Calu3 (cell line): Measurements from ENCODE around the gene GNAI2. TPM values are rescaled to one million over a fixed set of nuclear protein-coding genes. Genes with fewer than 3 reads are reported as not detected.

Experiments used
- BruUV-seq: library from RNA; stranded (reverse); fragments of 400-500 nt; replicated peaks from 2 replicates; lab custom pipeline; 2021; lab: Mats Ljungman, UMichigan
- CTCF ChIA-PET: fragments of 300-600 bp; sonication (Branson Sonifier 250); formaldehyde crosslinking; loops from one replicate; lab custom pipeline; 2022; ENCODE audit warnings: antibody characterized with exemption; lab: Charles Lee
- DNase-seq: peaks from one replicate; pipeline ENCODE4 v3.0.0; 2022
- H3K27ac Mint-ChIP-seq: one replicate; pipeline ENCODE4 v1.8.0; 2022; ENCODE audit warnings: mixed read lengths; ENCODE audit not compliant: unreplicated experiment
- H3K27me3 Mint-ChIP-seq: one replicate; pipeline ENCODE4 v1.8.0; 2022; ENCODE audit warnings: mixed read lengths; ENCODE audit not compliant: unreplicated experiment
- H3K36me3 Mint-ChIP-seq: one replicate; pipeline ENCODE4 v1.8.0; 2022; ENCODE audit warnings: mild to moderate bottlenecking, moderate library complexity, mixed read lengths; ENCODE audit not compliant: insufficient read depth, unreplicated experiment
- H3K4me1 Mint-ChIP-seq: one replicate; pipeline ENCODE4 v1.8.0; 2022; ENCODE audit warnings: mild to moderate bottlenecking, low read depth, mixed read lengths; ENCODE audit not compliant: unreplicated experiment
- H3K4me3 Mint-ChIP-seq: one replicate; pipeline ENCODE4 v1.8.0; 2022; ENCODE audit warnings: mild to moderate bottlenecking, low read depth, moderate library complexity, mixed read lengths; ENCODE audit not compliant: unreplicated experiment
- H3K9me3 Mint-ChIP-seq: one replicate; pipeline ENCODE4 v1.8.0; 2022; ENCODE audit warnings: low read depth, mixed read lengths; ENCODE audit not compliant: unreplicated experiment
- CTCF ChIP-seq: fragments of 200-600 bp; IDR thresholded peaks from one replicate; pipeline ENCODE4 v1.8.0; 2022; ENCODE audit warnings: antibody characterized with exemption; ENCODE audit not compliant: unreplicated experiment
- intact Hi-C: fragments of 100-400 bp; cut with micrococcal nuclease; formaldehyde crosslinking; loops from one replicate; pipeline ENCODE4 v1.10.0; 2022; ENCODE audit not compliant: unreplicated experiment
- total RNA-seq: library from RNA; stranded (reverse); gene quantifications from 2 replicates; pipeline ENCODE4 v1.2.3, GENCODE V29; 2022

The GNAI2 gene
- total RNA-seq, 1 experiment from 2014 or later: 102 TPM

DNA sequence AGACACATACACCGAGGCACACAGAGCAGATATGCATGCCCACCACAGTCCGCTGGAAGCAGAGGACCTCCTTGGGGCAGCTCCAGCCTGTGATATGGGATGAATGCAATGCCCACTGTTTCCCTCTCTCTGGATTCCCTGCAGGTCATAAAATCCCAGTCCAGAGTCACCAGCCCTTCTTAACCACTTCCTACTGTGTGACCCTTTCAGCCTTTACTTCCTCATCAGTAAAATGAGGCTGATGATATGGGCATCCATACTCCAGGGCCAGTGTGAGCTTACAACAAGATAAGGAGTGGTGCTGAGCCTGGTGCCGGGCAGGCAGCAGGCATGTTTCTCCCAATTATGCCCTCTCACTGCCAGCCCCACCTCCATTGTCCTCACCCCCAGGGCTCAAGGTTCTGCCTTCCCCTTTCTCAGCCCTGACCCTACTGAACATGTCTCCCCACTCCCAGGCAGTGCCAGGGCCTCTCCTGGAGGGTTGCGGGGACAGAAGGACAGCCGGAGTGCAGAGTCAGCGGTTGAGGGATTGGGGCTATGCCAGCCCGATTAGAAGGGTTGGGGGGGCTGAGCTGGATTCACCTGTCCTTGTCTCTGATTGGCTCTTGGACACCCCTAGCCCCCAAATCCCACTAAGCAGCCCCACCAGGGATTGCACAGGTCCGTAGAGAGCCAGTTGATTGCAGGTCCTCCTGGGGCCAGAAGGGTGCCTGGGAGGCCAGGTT lies 44.9 kb upstream of the GNAI2 start, which contains the start of gene GNAT1:
Gene GNAT1 (plus strand): TSS at position 675 of the 725 bp plus-strand sequence. CDS start 116 bp downstream, outside the sequence.
- Mint-ChIP-seq H3K4me3 (no peak within 1 kb of the TSS), H3K27me3 (peaks cover 3% of the 10 kb centered on the region), H3K36me3 (no peaks in the 10 kb centered on the region), H3K27ac (no peak within 1 kb of the TSS), H3K4me1 (no peaks in the 10 kb centered on the region), H3K9me3 (no peaks in the 10 kb centered on the region)
- intact Hi-C loops: no loop called here
- no TSS peak for BruUV-seq
- no peak for DNase-seq
- no peak for TF ChIP-seq CTCF
- CTCF ChIA-PET: interaction anchor here (0.7 to 1.1 kb wide), 3 partner anchors 35 to 151 kb away, joined by 5 to 6 read pairs (median 5); no protein-coding TSS in a partner anchor

DNA sequence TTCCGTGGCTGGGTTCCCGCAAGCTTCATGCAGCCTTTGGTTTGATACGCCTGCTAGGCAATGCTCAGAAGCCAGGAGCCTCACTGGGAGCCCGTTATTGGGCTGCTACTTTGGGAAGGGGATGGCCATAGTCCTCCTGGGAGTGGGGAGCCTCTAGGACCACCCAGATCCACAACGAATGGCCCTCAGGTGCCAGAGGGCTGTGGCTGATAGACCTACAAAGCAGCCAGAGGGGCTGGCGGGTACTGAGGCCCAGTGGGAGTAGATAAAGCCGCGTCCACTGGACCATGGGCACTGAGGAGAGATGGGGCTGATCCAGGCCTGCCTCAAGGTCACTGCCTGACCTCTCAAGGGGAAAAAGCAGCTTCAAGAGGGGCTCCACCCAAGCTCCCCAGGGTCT lies 43.9 kb upstream of the GNAI2 start:
- DNase-seq: no peak
- CTCF ChIA-PET: interaction anchor here (0.6 to 1.3 kb wide), 4 partner anchors 29 to 77 kb away, joined by 3 to 6 read pairs (median 4); partner anchors contain the start of genes GNAI2 and SEMA3B
- Mint-ChIP-seq H3K9me3 (no peaks in the 10 kb centered on the region), H3K27me3 (peaks cover 13% of the 10 kb centered on the region), H3K36me3 (no peaks in the 10 kb centered on the region), H3K27ac (no peak overlapping the region), H3K4me1 (no peaks in the 10 kb centered on the region), H3K4me3 (no peak overlapping the region)
- no TSS peak for BruUV-seq
- intact Hi-C loops: loop anchor here (1.0 kb wide), 2 partner anchors 34 to 81 kb away; no protein-coding TSS in a partner anchor
- no peak for TF ChIP-seq CTCF

- peaks cover 15% of the 10 kb centered on the region for H3K27me3 Mint-ChIP-seq
- no peak overlapping the region for H3K27ac Mint-ChIP-seq
- no peaks in the 10 kb centered on the region for H3K4me1 Mint-ChIP-seq
- H3K4me3 Mint-ChIP-seq: no peak overlapping the region
- peak; percentile 92 for TF ChIP-seq CTCF
- CTCF ChIA-PET: interaction anchor here (0.6 to 1.3 kb wide), 4 partner anchors 28 to 77 kb away, joined by 3 to 6 read pairs (median 4); partner anchors contain the start of genes GNAI2 and SEMA3B
- H3K9me3 Mint-ChIP-seq: no peaks in the 10 kb centered on the region
- no peaks in the 10 kb centered on the region for H3K36me3 Mint-ChIP-seq
- no TSS peak for BruUV-seq
- intact Hi-C loops: loop anchor here (1.0 kb wide), 2 partner anchors 34 to 81 kb away; no protein-coding TSS in a partner anchor
- peak; percentile 84 for DNase-seq
Measured at GRCh38 chr3:50192689-50193141, 43.3 kb upstream of the GNAI2 start.

- H3K9me3 Mint-ChIP-seq: no peaks in the 10 kb centered on the region
- intact Hi-C loops: no loop called here
- H3K27ac Mint-ChIP-seq: no peak overlapping the region
- peaks cover 15% of the 10 kb centered on the region for H3K27me3 Mint-ChIP-seq
- H3K36me3 Mint-ChIP-seq: no peaks in the 10 kb centered on the region
- no TSS peak for BruUV-seq
- no peak overlapping the region for H3K4me3 Mint-ChIP-seq
- no peak for DNase-seq
- no peaks in the 10 kb centered on the region for H3K4me1 Mint-ChIP-seq
- CTCF ChIA-PET: interaction anchor here (0.8 kb wide), 1 partner anchor 33 kb away, joined by 3 read pairs; no protein-coding TSS in a partner anchor
- TF ChIP-seq CTCF: no peak
Measured at GRCh38 chr3:50193286-50193685, 42.7 kb upstream of the GNAI2 start.
